H1 (cell line): Measurements from ENCODE around the gene TMEM181. TPM values are rescaled to one million over a fixed set of nuclear protein-coding genes. Genes with fewer than 3 reads are reported as not detected.

Source experiments
- ASH2L ChIP-seq: fragments of 200-600, 300-600 bp; sonication (generic); IDR thresholded peaks from one replicate; pipeline ENCODE4 v1.7.1; 2017; ENCODE audit warnings: low read length
- CBX8 ChIP-seq: fragments of 300-800, 300-1000 bp; sonication (generic); IDR thresholded peaks from 2 replicates; pipeline ENCODE4 v1.7.1; 2016; ENCODE audit warnings: low read depth, low read length, borderline replicate concordance
- CHD7 ChIP-seq: fragments of 300-600 bp; sonication (generic); IDR thresholded peaks from 2 replicates; pipeline ENCODE4 v1.7.1; 2012; ENCODE audit warnings: low read length, moderate library complexity, mild to moderate bottlenecking, inconsistent platforms; ENCODE audit not compliant: insufficient replicate concordance
- GTF2F1 ChIP-seq: IDR thresholded peaks from 2 replicates; pipeline ENCODE4 v1.6.1; 2012; ENCODE audit warnings: low read depth, low read length, improper control_type of control experiment, borderline replicate concordance
- HDAC6 ChIP-seq: IDR thresholded peaks from one replicate; pipeline ENCODE4 v1.7.1; 2012; ENCODE audit warnings: low read depth, mild to moderate bottlenecking, inconsistent platforms, low read length, moderate library complexity
- KDM5A ChIP-seq: fragments of 200-600 bp; IDR thresholded peaks from 2 replicates; pipeline ENCODE4 v1.7.1; 2012; ENCODE audit warnings: mild to moderate bottlenecking, low read length, inconsistent platforms, mixed read lengths
- NRF1 ChIP-seq: IDR thresholded peaks from 2 replicates; pipeline ENCODE4 v1.6.1; 2011; ENCODE audit warnings: mild to moderate bottlenecking, low read depth, low read length, improper control_type of control experiment
- RFX5 ChIP-seq: IDR thresholded peaks from 2 replicates; pipeline ENCODE4 v1.6.1; 2011; ENCODE audit warnings: low read depth, low read length, improper control_type of control experiment, borderline replicate concordance
- RXRA ChIP-seq: IDR thresholded peaks from 2 replicates; pipeline ENCODE4 v1.6.1; 2011; ENCODE audit warnings: low read depth, mild to moderate bottlenecking, low read length, moderate library complexity; ENCODE audit not compliant: insufficient read depth
- SP1 ChIP-seq: IDR thresholded peaks from 2 replicates; pipeline ENCODE4 v1.6.1; 2011; ENCODE audit warnings: low read depth, low read length
- SP4 ChIP-seq: IDR thresholded peaks from 2 replicates; pipeline ENCODE4 v1.6.1; 2012; ENCODE audit warnings: low read length, inconsistent platforms
- TAF7 ChIP-seq: optimal IDR thresholded peaks from 2 replicates; pipeline ENCODE3; 2011; ENCODE audit warnings: low read depth, mild to moderate bottlenecking, inconsistent platforms, low read length, moderate library complexity, borderline replicate concordance
- ZNF274 ChIP-seq: IDR thresholded peaks from 2 replicates; pipeline ENCODE4 v1.7.0; 2012; ENCODE audit warnings: low read length, borderline replicate concordance; ENCODE audit errors: extremely low read depth
- polyA plus RNA-seq, 7 experiments: library from polyadenylated mRNA; depleted of rRNA in 3 of 7; stranded (reverse) in 5 of 7; unstranded in 2 of 7; fragments of >200 nt in 5 of 7; fragments of 200-250 nt in 2 of 7; gene quantifications; 1 replicate in 5 of 7; 2 replicates in 1 of 7; 4 replicates in 1 of 7; pipeline versions ENCODE4 v1.2.1 to v1.2.3, GENCODE V29; 2011 to 2013; ENCODE audit warnings: missing spikeins in 2 of 7, mixed read lengths in 2 of 7
- total RNA-seq: library from RNA; stranded (reverse); fragmentation: NEBNext Ultra II Directional; extraction: Animal tissue kit (Norgen Biotek cat#: 25700); gene quantifications from 2 replicates; pipeline ENCODE4 v1.2.1, GENCODE V29; 2021

The TMEM181 gene
- total and polyA plus RNA-seq, 2 of the 8 experiments (the other 6 are each of a cell fraction or from before 2014, with no cell fraction given), result 8.6 to 19.0 TPM

GRCh38 chr6:158608221-158608620, 48.3 kb downstream of the TMEM181 start (continued):
- TF ChIP-seq CHD7, result no peak
- TF ChIP-seq RXRA, result no peak
- no peak for TF ChIP-seq ZNF274
- no peak for TF ChIP-seq NRF1
- TF ChIP-seq HDAC6, result no peak
- no peak for TF ChIP-seq KDM5A
- no peak for TF ChIP-seq GTF2F1
- TF ChIP-seq ASH2L, result no peak
- no peak for TF ChIP-seq TAF7
- no peak for TF ChIP-seq CBX8
- TF ChIP-seq SP4, result no peak
- no peak for TF ChIP-seq RFX5
- no peak for TF ChIP-seq SP1
- TF ChIP-seq, all 59 proteins: peak for 0
